ENCODE measurements around the gene DLGAP1. TPM values are rescaled to one million over a fixed set of nuclear protein-coding genes. Genes with fewer than 3 reads are reported as not detected.

DLGAP1 gene
- total and polyA plus RNA-seq, 2 of the 13 experiments (the other 11 are each of a cell fraction or from before 2014, with no cell fraction given): 0.01 TPM; not detected in 1

- no peak for TF ChIP-seq KIAA2018 (CRISPR knock-in tag; IDR thresholded peaks at IDR 0.05; ENCODE audit: borderline replicate concordance)
- peak; percentile 87 for TF ChIP-seq FOXO1 (CRISPR knock-in tag; IDR thresholded peaks at IDR 0.05)
- peak; percentile 73; the same call in 1 of the 2 replicates for TF ChIP-seq RFXANK (CRISPR knock-in tag; IDR thresholded peaks at IDR 0.05)
- TF ChIP-seq MAX (IDR thresholded peaks at IDR 0.05): 0 out of 2 replicates have a peak, but pooled peaks have one; percentile 16
- TF ChIP-seq ZKSCAN8 (CRISPR knock-in tag; IDR thresholded peaks at IDR 0.05; ENCODE audit: borderline replicate concordance): peak; percentile 60; the same call in 1 of the 2 replicates
- peak; percentile 79 for TF ChIP-seq SALL2 (CRISPR knock-in tag; IDR thresholded peaks at IDR 0.05)
- peak; percentile 59; the same call in 1 of the 2 replicates for TF ChIP-seq MEF2D (CRISPR knock-in tag; IDR thresholded peaks at IDR 0.05)
- peak; percentile 64; the same call in 1 of the 2 replicates for TF ChIP-seq TP53 (CRISPR knock-in tag; conservative IDR thresholded peaks at IDR 0.05)
- TF ChIP-seq ZNF574 (CRISPR knock-in tag; IDR thresholded peaks at IDR 0.05): peak; percentile 59
- no peak for TF ChIP-seq PTBP1 (IDR thresholded peaks at IDR 0.05; ENCODE audit: low read depth, low read length, poor library complexity, severe bottlenecking)
- TF ChIP-seq HNRNPLL (IDR thresholded peaks at IDR 0.05; ENCODE audit: low read depth, low read length, poor library complexity, severe bottlenecking): peak; percentile 63
- 0 out of 2 replicates have a peak, but pooled peaks have one; percentile 69 for TF ChIP-seq ZNF292 (CRISPR knock-in tag; IDR thresholded peaks at IDR 0.05; ENCODE audit: borderline replicate concordance, low read depth)
- peak; percentile 91; the same call in 1 of the 2 replicates for TF ChIP-seq NCOR1 (IDR thresholded peaks at IDR 0.05; ENCODE audit: borderline replicate concordance, low read length)
- TF ChIP-seq BRD4 (CRISPR knock-in tag; IDR thresholded peaks at IDR 0.05): peak; percentile 57; the same call in 1 of the 2 replicates
- TF ChIP-seq IRF1 (CRISPR knock-in tag; IDR thresholded peaks at IDR 0.05; ENCODE audit: low read depth): no peak
Measured at GRCh38 chr18:3665780-3666525, 789.2 kb downstream of the DLGAP1 start (continued).

Data from HepG2 (cell line).